ENCODE measurements around the gene TUBA1C. TPM values are rescaled to one million over a fixed set of nuclear protein-coding genes. Genes with fewer than 3 reads are reported as not detected.

The TUBA1C gene
- total RNA-seq, 4 donors from 2014 or later: 207 to 331 (median 263) TPM

GRCh38 chr12:49232940-49233841 lies 31.7 kb upstream of the TUBA1C start:
- Histone ChIP-seq H3K27ac (peak overlapping the region; percentile 91 to 94 (median 92)), H3K27me3 (no peaks in the 10 kb centered on the region), H3K4me3 (peak overlapping the region in 1 of 4 donors; percentile 65), H3K4me1 (peaks cover 9 to 24% (median 12%) of the 10 kb centered on the region in 4 donors), H3K9me3 (no peaks in the 10 kb centered on the region), H3K36me3 (no peaks in the 10 kb centered on the region)
- intact Hi-C loops (cut with DNase I; ENCODE audit: low total_unique reads) (loop anchor here (10.0 kb wide), 1 partner anchor 148 kb away; no protein-coding TSS in a partner anchor), in situ Hi-C loops (cut with MboI; ENCODE audit: low pct_ligation_motif_present in 1 of 4, low pct_unique_long_range_greater_than_20kb in 1 of 4, low sequenced_read_pairs in 3 of 4) (loop anchor here (10.0 to 25.0 kb wide), 3 partner anchors 146 to 168 kb away; partner anchors contain the start of genes DHH (in 2 of the 4), KMT2D (in 1 of the 4) and RHEBL1 (in 1 of the 4))
- 69 to 71% methylated on average over 8 to 25 of the region's 25 CpGs for WGBS, 2 donors (ENCODE audit: low coverage in 1 of 2)
- TF ChIP-seq POLR2A (IDR thresholded peaks at IDR 0.05) (no peak), EP300 (IDR thresholded peaks at IDR 0.05; ENCODE audit: low read depth) (no peak), CTCF (IDR thresholded peaks at IDR 0.05) (no peak), POLR2AphosphoS5 (IDR thresholded peaks at IDR 0.05) (peak in 2 of 3 donors; percentile 15 to 53)
- DNase-seq: peak; percentile 28

- peaks cover 9 to 24% (median 12%) of the 10 kb centered on the region in 4 donors for H3K4me1 ChIP-seq
- peak overlapping the region in 2 of 4 donors; percentile 39 to 65 for H3K4me3 ChIP-seq
- TF ChIP-seq CTCF (IDR thresholded peaks at IDR 0.05): peak in 1 of 5 experiments; percentile 61
- TF ChIP-seq POLR2AphosphoS5 (IDR thresholded peaks at IDR 0.05): peak in 1 of 3 donors; percentile 35
- no peak for TF ChIP-seq EP300 (IDR thresholded peaks at IDR 0.05; ENCODE audit: low read depth)
- 52 to 58% methylated on average over 4 to 19 of the region's 19 CpGs for WGBS, 2 donors (ENCODE audit: low coverage in 1 of 2)
- no peaks in the 10 kb centered on the region for H3K36me3 ChIP-seq
- intact Hi-C loops (cut with DNase I; ENCODE audit: low total_unique reads) (loop anchor here (1.0 to 10.0 kb wide), 3 partner anchors 47 to 149 kb away; partner anchors contain the start of gene TUBA1B), in situ Hi-C loops (cut with MboI; ENCODE audit: low pct_ligation_motif_present in 1 of 4, low pct_unique_long_range_greater_than_20kb in 1 of 4, low sequenced_read_pairs in 3 of 4) (loop anchor here (10.0 to 25.0 kb wide), 3 partner anchors 147 to 169 kb away; partner anchors contain the start of genes DHH (in 2 of the 4), KMT2D (in 1 of the 4) and RHEBL1 (in 1 of the 4))
- peak overlapping the region; percentile 91 to 94 (median 92) for H3K27ac ChIP-seq
- no peaks in the 10 kb centered on the region for H3K9me3 ChIP-seq
- DNase-seq: peak; percentile 37
- no peaks in the 10 kb centered on the region for H3K27me3 ChIP-seq
Measured at GRCh38 chr12:49233842-49234526, 30.9 kb upstream of the TUBA1C start.

- H3K27ac ChIP-seq: no peak overlapping the region
- no peaks in the 10 kb centered on the region for H3K9me3 ChIP-seq
- no peak for DNase-seq
- intact Hi-C loops (cut with DNase I; ENCODE audit: low total_unique reads): loop anchor here (10.0 kb wide), 1 partner anchor 152 kb away; no protein-coding TSS in a partner anchor
- no peaks in the 10 kb centered on the region for H3K27me3 ChIP-seq
- TF ChIP-seq EP300 (IDR thresholded peaks at IDR 0.05; ENCODE audit: low read depth) (no peak), CTCF (IDR thresholded peaks at IDR 0.05) (no peak), POLR2AphosphoS5 (IDR thresholded peaks at IDR 0.05) (no peak), POLR2A (IDR thresholded peaks at IDR 0.05) (no peak)
- 67 to 88% methylated on average over 1 of the region's 1 CpG for WGBS, 2 donors (ENCODE audit: low coverage in 1 of 2)
- H3K4me1 ChIP-seq: peaks cover 9 to 24% (median 12%) of the 10 kb centered on the region in 4 donors
- no peaks in the 10 kb centered on the region for H3K36me3 ChIP-seq
- in situ Hi-C loops (cut with MboI; ENCODE audit: low pct_ligation_motif_present in 1 of 4, low pct_unique_long_range_greater_than_20kb in 1 of 4, low sequenced_read_pairs in 3 of 4): loop anchor here (10.0 to 25.0 kb wide), 3 partner anchors 149 to 172 kb away; partner anchors contain the start of genes DHH (in 2 of the 4), KMT2D (in 1 of the 4) and RHEBL1 (in 1 of the 4)
- H3K4me3 ChIP-seq: no peak overlapping the region
Measured at GRCh38 chr12:49236423-49236822, 28.5 kb upstream of the TUBA1C start.
